Pancreas (tissue), 10 donors: ENCODE results near the gene SLC9A8. TPM values are rescaled to one million over a fixed set of nuclear protein-coding genes. Genes with fewer than 3 reads are reported as not detected.
A peak's percentile ranks its signal among the peaks of the same experiment; 100 is the strongest.

Experiments
- ATAC-seq, 4 donors: fragments of 200-7000 bp; cut with Tn5 transposase; one replicate each; pipeline versions ENCODE4 v1.8.0 to v1.9.1; 2020; ENCODE audit warnings: mild to moderate bottlenecking in 4 of 4, moderate library complexity in 4 of 4
- DNase-seq, 6 donors: peaks; one replicate each; pipeline ENCODE4 v3.0.0-alpha.2; 2020
- FAIRE-seq: peaks from 2 replicates; lab custom pipeline; 2012; peaks lifted over from hg19 to GRCh38; lab: Jason Lieb, UNC
- H3K27ac ChIP-seq, 4 donors: fragments of 200-600 bp; sonication (generic); 1 replicate in 3 of 4; 2 replicates in 1 of 4; pipeline versions ENCODE4 v1.5.0 to v1.8.0; 2020
- H3K27me3 ChIP-seq, 4 donors: fragments of 200-600 bp; one replicate each; pipeline ENCODE4 v1.8.0; 2021
- H3K36me3 ChIP-seq, 3 donors: fragments of 200-600 bp; sonication (generic) in 1 of 3; one replicate each; pipeline versions ENCODE4 v1.5.0 to v1.8.0; 2020 to 2021
- H3K4me1 ChIP-seq, 3 donors: fragments of 200-600 bp; one replicate each; pipeline ENCODE4 v1.8.0; 2021
- H3K4me3 ChIP-seq, 4 donors: fragments of 200-600 bp; sonication (generic) in 2 of 4; one replicate each; pipeline versions ENCODE4 v1.5.0 to v1.8.0; 2020 to 2021
- H3K9me3 ChIP-seq, 4 donors: fragments of 200-600 bp; one replicate each; pipeline ENCODE4 v1.8.0; 2021
- WGBS, 2 donors: extraction: QIAGEN DNeasy Blood & Tissue Kit; methylation state at CpG; one replicate each; pipeline ENCODE4 v1.1.7; 2013; 5-methylcytosine and 5-hydroxymethylcytosine counted together
- intact Hi-C, 3 donors: fragments of 100-400 bp; cut with DNase I; formaldehyde crosslinking; loops; one replicate each; pipeline versions ENCODE4 v1.11.1 to v1.14.2; 2022
- polyA plus RNA-seq, 2 donors: library from polyadenylated mRNA; stranded (reverse); fragments of 200-250 nt; gene quantifications; one replicate each; pipeline ENCODE4 v1.2.3, GENCODE V29; 2013
- total RNA-seq, 6 donors: library from RNA; stranded (reverse); fragmentation: NEBNext Ultra II Directional in 4 of 6; extraction: Animal tissue kit (Norgen Biotek cat#: 25700) in 4 of 6; gene quantifications; one replicate each; pipeline versions ENCODE4 v1.2.1 to v1.2.4, GENCODE V29; 2021 to 2023
- TF ChIP-seq, protein P1 (sequence below), 4 donors: fragments of 200-600 bp; sonication (generic) in 3 of 4; IDR thresholded peaks; one replicate each; pipeline versions ENCODE4 v1.5.0 to v1.8.0; 2021; ENCODE audit warnings: antibody characterized with exemption in 4 of 4
- donor health status: healthy with polysubstance abuse.
- donor health status: DM: no; HTN: no; CAD: no; lungs with moderate emphysema.
- donor health status: DM: no; HTN: no; CAD: no.
- donor health status: control.
- donor health status: control.
- donor health status: Bipolar disorder and iron deficiency.
- donor health status: DM: yes; HTN: yes; CAD: no.
- donor health status: DM: no; HTN: no; CAD: no.
- donor health status: DM: no; HTN: no; CAD: no.
- donor health status: DM: yes; HTN: yes; CAD: no.

SLC9A8 gene
- total and polyA plus RNA-seq, 8 donors: 4.8 to 9.9 (median 6.8) TPM

DNA sequence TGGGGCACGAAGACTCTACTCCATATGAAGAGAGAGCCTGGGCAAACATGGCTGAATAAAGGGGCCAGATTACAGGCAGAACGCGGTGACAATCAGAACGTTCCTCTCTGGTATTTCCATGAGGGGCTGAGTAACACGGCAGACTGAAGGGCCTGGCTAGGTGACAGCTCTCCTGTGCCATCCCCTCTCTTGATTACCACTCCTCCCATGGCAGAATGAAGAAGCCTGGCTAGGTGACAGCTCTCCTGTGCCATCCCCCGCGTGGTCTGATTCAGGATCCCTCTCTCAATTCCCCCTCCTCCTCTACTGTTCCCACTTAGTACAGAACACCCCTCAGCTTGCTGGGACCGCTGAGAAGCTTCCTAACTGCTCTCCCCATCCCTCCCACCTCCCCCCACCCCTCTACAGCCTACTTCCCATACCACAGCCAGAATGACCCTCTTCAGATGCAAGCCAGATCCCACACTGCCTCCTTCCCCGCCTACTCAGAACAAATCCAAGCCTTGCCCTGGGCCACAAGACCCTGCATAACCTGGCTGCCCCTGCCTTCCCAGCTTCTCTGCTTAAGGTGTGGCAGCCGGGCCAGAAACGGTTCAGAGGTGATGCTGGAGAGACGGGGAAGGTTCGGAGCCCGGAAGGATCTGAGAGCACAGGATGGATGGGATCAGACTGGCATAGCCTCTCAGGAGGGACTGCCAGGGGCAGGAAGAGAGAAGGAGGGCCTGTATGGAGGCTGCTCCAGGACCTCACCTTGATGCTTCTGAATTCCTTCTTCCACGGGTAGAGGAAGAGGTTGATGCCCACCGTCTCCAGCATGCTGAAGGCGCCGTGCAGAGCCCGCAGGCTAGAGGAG is 95.0 kb downstream of the SLC9A8 start:
- H3K27me3 ChIP-seq: no peaks in the 10 kb centered on the region
- H3K4me1 ChIP-seq: peaks cover 0 to 7% (median 4%) of the 10 kb centered on the region in 3 donors
- WGBS, 2 donors: 91 to 92% methylated on average over 19 of the region's 19 CpGs
- no peak overlapping the region for H3K27ac ChIP-seq
- ATAC-seq (no peak), DNase-seq (no peak), FAIRE-seq (no peak)
- no peak overlapping the region for H3K4me3 ChIP-seq
- no peaks in the 10 kb centered on the region for H3K9me3 ChIP-seq
- intact Hi-C loops: no loop called here
- TF ChIP-seq, protein P1, sequence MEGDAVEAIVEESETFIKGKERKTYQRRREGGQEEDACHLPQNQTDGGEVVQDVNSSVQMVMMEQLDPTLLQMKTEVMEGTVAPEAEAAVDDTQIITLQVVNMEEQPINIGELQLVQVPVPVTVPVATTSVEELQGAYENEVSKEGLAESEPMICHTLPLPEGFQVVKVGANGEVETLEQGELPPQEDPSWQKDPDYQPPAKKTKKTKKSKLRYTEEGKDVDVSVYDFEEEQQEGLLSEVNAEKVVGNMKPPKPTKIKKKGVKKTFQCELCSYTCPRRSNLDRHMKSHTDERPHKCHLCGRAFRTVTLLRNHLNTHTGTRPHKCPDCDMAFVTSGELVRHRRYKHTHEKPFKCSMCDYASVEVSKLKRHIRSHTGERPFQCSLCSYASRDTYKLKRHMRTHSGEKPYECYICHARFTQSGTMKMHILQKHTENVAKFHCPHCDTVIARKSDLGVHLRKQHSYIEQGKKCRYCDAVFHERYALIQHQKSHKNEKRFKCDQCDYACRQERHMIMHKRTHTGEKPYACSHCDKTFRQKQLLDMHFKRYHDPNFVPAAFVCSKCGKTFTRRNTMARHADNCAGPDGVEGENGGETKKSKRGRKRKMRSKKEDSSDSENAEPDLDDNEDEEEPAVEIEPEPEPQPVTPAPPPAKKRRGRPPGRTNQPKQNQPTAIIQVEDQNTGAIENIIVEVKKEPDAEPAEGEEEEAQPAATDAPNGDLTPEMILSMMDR (IDR thresholded peaks at IDR 0.05): no peak
- H3K36me3 ChIP-seq: peaks cover 3 to 32% (median 32%) of the 10 kb centered on the region in 3 donors

DNA sequence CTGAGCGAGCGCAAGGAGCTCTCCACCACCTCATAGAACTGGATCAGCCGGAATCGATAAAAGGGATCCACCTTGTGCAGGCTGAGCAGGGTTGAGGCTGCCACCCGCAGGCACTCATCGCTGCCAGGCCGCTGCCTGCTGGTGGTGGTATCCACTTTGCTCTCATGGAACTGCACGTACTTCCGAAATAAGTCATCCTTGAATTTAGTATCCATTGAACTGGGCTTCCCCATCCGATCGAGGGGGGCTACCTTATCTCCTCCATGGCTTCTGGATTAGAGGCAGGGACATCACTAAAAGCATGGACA is 95.6 kb downstream of the SLC9A8 start:
- H3K4me3 ChIP-seq: no peak overlapping the region
- peaks cover 3 to 32% (median 32%) of the 10 kb centered on the region in 3 donors for H3K36me3 ChIP-seq
- FAIRE-seq: no peak
- no peaks in the 10 kb centered on the region for H3K9me3 ChIP-seq
- WGBS, 2 donors: 93% methylated on average over 11 of the region's 11 CpGs
- peak in 1 of 6 donors; percentile 37 for DNase-seq
- H3K4me1 ChIP-seq: peaks cover 0 to 10% (median 4%) of the 10 kb centered on the region in 3 donors
- no peaks in the 10 kb centered on the region for H3K27me3 ChIP-seq
- H3K27ac ChIP-seq: no peak overlapping the region
- intact Hi-C loops: no loop called here
- no peak for ATAC-seq
- TF ChIP-seq, protein P1 (IDR thresholded peaks at IDR 0.05): no peak

DNA sequence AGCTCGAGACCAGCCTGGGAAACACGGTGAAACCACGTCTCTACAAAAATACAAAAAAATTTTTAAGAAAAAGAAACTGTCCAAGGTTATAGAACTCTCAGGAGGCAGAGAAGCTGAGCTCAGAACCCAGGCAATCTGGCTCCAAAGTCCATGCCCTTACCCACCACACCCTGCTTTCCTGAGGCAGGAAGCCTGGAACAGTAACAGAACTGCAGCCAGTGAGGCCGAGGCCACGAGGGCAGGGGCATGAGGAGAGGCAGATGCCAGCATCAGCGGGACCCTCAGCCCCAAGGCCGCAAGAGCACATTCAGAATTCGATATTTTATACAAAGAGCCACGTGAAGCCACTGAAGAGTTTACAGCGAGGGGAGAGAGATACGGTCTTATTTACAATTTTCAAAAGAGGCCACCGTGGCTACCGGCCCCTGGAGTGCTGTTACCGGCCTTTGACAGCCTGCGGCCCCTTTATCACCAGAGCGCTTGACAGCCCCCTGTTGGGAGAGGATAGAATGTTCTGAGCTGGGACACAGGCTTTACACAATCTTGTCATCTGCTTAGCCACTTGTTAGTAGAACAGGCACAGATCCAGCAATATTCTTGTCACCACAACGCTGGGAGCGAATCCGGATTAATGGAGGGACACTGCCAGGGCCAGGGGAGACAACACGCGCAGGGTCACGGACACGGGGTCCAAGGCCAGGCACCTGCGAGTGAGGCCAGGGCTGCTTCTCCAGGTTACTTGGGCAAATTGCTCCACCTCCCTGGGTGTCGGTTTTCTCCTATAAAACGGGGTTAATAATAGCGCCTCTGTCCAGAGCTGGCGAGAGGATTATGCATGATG is 97.1 kb downstream of the SLC9A8 start:
- TF ChIP-seq, protein P1 (IDR thresholded peaks at IDR 0.05): no peak
- FAIRE-seq (no peak), DNase-seq (peak in 2 of 6 donors; percentile 54), ATAC-seq (peak; percentile 36 to 77 (median 55))
- H3K36me3 ChIP-seq: peaks cover 3 to 29% (median 25%) of the 10 kb centered on the region in 3 donors
- WGBS, 2 donors: 38 to 40% methylated on average over 28 of the region's 28 CpGs
- intact Hi-C loops: no loop called here
- H3K27ac ChIP-seq: peak overlapping the region in 1 of 4 donors; percentile 16
- no peaks in the 10 kb centered on the region for H3K9me3 ChIP-seq
- H3K4me3 ChIP-seq: no peak overlapping the region
- H3K4me1 ChIP-seq: peaks cover 0 to 16% (median 14%) of the 10 kb centered on the region in 3 donors
- H3K27me3 ChIP-seq: no peaks in the 10 kb centered on the region

DNA sequence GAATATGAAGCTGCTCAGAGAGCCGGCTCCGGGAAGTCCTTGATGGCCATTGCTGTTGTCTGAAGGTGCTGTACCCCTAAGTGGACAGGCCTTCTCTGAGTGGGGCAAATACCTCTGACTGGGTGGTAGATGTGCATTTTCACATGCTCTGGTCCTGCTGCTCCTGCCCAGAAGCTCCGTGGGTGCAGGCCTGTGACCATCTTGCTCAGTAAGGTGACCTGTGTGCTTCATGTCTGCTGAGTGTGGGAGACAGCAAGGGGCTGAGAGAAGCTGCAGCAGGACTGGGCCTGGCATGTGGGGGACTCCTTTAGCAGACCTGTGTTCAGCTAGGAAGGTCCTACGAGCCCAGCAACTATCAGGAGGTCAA is 97.7 kb downstream of the SLC9A8 start:
- 41 to 65% methylated on average over 4 of the region's 4 CpGs for WGBS, 2 donors
- Histone ChIP-seq H3K9me3 (no peaks in the 10 kb centered on the region), H3K4me3 (no peak overlapping the region), H3K4me1 (peaks cover 0 to 16% (median 15%) of the 10 kb centered on the region in 3 donors), H3K36me3 (peaks cover 3 to 24% (median 19%) of the 10 kb centered on the region in 3 donors), H3K27me3 (no peaks in the 10 kb centered on the region), H3K27ac (peak overlapping the region in 1 of 4 donors; percentile 16)
- ATAC-seq (no peak), FAIRE-seq (no peak), DNase-seq (peak in 1 of 6 donors; percentile 27)
- TF ChIP-seq, protein P1 (IDR thresholded peaks at IDR 0.05): no peak
- intact Hi-C loops: no loop called here
